Lower leg skin (tissue), 3 donors: ENCODE data around the gene CALN1.

Experiments used
- POLR2A ChIP-seq, 2 donors: fragments of 450-650 bp; IDR thresholded peaks; one replicate each; pipeline ENCODE4 v1.6.1; 2016 to 2017; ENCODE audit warnings: antibody characterized with exemption in 2 of 2, mild to moderate bottlenecking in 1 of 2, moderate library complexity in 1 of 2
- TF ChIP-seq, protein P1 (sequence below), 3 donors: fragments of 450-650 bp; IDR thresholded peaks; one replicate each; pipeline ENCODE4 v1.5.1; 2016; ENCODE audit warnings: antibody characterized with exemption in 3 of 3, mild to moderate bottlenecking in 3 of 3, moderate library complexity in 2 of 3

- TF ChIP-seq, protein P1, sequence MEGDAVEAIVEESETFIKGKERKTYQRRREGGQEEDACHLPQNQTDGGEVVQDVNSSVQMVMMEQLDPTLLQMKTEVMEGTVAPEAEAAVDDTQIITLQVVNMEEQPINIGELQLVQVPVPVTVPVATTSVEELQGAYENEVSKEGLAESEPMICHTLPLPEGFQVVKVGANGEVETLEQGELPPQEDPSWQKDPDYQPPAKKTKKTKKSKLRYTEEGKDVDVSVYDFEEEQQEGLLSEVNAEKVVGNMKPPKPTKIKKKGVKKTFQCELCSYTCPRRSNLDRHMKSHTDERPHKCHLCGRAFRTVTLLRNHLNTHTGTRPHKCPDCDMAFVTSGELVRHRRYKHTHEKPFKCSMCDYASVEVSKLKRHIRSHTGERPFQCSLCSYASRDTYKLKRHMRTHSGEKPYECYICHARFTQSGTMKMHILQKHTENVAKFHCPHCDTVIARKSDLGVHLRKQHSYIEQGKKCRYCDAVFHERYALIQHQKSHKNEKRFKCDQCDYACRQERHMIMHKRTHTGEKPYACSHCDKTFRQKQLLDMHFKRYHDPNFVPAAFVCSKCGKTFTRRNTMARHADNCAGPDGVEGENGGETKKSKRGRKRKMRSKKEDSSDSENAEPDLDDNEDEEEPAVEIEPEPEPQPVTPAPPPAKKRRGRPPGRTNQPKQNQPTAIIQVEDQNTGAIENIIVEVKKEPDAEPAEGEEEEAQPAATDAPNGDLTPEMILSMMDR (IDR thresholded peaks at IDR 0.05) = no peak
- TF ChIP-seq POLR2A (IDR thresholded peaks at IDR 0.05) = no peak
Measured at GRCh38 chr7:72016574-72016973, 395.6 kb downstream of the CALN1 start.
